Mammary epithelial cell (primary cell): Measurements from ENCODE around the gene COL4A2.

Source experiments
- EZH2 ChIP-seq: IDR thresholded peaks from 2 replicates; pipeline ENCODE4 v1.6.1; 2012; ENCODE audit warnings: low read length, inconsistent platforms, borderline replicate concordance
- TF ChIP-seq, protein P1 (sequence below), 2 donors: IDR thresholded peaks in 1 of 2; conservative IDR thresholded peaks in 1 of 2; 2 replicates each; pipeline ENCODE4 v1.5.1; 2011 to 2012; ENCODE audit warnings: inconsistent platforms in 2 of 2, low read length in 2 of 2, mild to moderate bottlenecking in 2 of 2, control low read depth in 1 of 2, low read depth in 1 of 2; ENCODE audit not compliant: insufficient read depth in 1 of 2; ENCODE audit errors: extremely low read depth in 1 of 2

DNA sequence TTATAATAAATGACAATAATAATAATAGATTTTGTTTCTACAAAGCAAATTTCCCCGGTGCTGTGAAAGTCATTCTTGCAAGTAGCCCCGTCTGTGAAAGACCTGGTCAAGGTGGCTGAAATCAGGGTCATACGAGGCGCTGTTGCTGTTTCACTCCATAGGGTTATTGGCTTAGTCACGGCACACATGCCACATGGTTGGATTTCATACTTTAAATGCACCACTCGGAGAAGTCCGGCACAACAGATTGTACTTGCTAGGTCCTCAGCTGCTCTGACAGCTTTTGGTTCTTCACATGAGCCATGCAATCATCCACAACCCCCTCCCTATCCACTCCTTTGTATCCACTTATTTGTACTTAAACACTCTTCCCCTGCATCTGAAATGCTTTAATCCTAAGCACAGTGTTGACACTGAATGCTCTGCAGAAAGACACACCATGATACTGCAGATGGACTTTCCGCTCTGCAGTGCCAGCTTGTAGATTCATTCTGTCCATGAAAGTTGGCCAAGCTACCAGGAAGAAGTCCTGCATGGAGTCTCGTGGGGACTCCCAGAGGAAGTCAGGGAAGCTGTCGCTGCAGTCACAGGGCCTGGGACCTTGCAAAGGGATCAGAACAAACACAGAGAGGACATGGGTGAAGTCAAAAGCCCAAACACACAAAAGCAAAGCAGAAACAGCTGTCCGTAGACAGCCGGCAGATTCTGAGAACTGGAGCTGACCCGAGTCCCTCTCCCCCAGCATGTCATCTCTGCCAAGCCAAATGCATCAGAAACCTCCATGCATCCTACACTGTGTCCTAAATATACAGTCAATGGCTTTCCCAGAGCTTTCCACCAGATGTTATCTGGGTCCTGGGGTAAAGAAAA lies 124.6 kb downstream of the COL4A2 start:
- TF ChIP-seq, protein P1, sequence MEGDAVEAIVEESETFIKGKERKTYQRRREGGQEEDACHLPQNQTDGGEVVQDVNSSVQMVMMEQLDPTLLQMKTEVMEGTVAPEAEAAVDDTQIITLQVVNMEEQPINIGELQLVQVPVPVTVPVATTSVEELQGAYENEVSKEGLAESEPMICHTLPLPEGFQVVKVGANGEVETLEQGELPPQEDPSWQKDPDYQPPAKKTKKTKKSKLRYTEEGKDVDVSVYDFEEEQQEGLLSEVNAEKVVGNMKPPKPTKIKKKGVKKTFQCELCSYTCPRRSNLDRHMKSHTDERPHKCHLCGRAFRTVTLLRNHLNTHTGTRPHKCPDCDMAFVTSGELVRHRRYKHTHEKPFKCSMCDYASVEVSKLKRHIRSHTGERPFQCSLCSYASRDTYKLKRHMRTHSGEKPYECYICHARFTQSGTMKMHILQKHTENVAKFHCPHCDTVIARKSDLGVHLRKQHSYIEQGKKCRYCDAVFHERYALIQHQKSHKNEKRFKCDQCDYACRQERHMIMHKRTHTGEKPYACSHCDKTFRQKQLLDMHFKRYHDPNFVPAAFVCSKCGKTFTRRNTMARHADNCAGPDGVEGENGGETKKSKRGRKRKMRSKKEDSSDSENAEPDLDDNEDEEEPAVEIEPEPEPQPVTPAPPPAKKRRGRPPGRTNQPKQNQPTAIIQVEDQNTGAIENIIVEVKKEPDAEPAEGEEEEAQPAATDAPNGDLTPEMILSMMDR (conservative IDR thresholded peaks at IDR 0.05 in 1 of 2, IDR thresholded peaks at IDR 0.05 in 1 of 2; ENCODE audit: extremely low read depth in 1 of 2, insufficient read depth in 1 of 2, low read depth in 1 of 2, low read length in 2 of 2) = no peak
- TF ChIP-seq EZH2 = no peak
